ENCODE results near the gene AOPEP. TPM values are rescaled to one million over a fixed set of nuclear protein-coding genes. Genes with fewer than 3 reads are reported as not detected.

Gene AOPEP
- total RNA-seq, 1 experiment from 2014 or later = 36.4 TPM

DNA sequence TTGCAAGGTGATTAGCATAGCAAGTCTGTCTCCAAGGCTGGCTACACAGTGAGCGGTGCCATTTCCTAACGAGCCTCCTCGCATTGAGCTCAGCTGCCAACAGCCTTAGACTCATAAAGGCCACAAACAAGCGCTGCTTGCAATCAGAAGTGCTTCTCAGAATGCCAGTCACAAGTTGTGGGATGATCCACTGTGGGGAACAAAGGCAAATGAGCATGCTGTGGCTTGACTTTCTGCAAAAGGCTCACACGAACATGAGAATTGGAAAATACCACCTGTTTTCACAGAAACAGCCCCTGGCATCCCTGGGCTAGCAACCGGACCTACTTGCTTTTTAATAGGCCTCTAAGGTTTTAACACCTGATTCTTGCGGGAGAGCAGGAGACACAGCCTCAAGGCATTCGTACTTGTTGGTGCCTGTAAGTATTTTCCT is 375.5 kb downstream of the AOPEP start:
- TF ChIP-seq POLR2AphosphoS5 (IDR thresholded peaks at IDR 0.05; ENCODE audit: low read depth, low read length) (no peak), TCF7L2 (IDR thresholded peaks at IDR 0.05; ENCODE audit: low read depth, low read length) (no peak), SIN3A (IDR thresholded peaks at IDR 0.05; ENCODE audit: borderline replicate concordance, insufficient read depth, low read depth, low read length) (no peak)
- TF ChIP-seq, protein P1, sequence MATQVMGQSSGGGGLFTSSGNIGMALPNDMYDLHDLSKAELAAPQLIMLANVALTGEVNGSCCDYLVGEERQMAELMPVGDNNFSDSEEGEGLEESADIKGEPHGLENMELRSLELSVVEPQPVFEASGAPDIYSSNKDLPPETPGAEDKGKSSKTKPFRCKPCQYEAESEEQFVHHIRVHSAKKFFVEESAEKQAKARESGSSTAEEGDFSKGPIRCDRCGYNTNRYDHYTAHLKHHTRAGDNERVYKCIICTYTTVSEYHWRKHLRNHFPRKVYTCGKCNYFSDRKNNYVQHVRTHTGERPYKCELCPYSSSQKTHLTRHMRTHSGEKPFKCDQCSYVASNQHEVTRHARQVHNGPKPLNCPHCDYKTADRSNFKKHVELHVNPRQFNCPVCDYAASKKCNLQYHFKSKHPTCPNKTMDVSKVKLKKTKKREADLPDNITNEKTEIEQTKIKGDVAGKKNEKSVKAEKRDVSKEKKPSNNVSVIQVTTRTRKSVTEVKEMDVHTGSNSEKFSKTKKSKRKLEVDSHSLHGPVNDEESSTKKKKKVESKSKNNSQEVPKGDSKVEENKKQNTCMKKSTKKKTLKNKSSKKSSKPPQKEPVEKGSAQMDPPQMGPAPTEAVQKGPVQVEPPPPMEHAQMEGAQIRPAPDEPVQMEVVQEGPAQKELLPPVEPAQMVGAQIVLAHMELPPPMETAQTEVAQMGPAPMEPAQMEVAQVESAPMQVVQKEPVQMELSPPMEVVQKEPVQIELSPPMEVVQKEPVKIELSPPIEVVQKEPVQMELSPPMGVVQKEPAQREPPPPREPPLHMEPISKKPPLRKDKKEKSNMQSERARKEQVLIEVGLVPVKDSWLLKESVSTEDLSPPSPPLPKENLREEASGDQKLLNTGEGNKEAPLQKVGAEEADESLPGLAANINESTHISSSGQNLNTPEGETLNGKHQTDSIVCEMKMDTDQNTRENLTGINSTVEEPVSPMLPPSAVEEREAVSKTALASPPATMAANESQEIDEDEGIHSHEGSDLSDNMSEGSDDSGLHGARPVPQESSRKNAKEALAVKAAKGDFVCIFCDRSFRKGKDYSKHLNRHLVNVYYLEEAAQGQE (IDR thresholded peaks at IDR 0.05; ENCODE audit: insufficient read depth in 1 of 2, low read depth in 2 of 2, low read length in 1 of 2) = no peak
- TF ChIP-seq, protein P2, sequence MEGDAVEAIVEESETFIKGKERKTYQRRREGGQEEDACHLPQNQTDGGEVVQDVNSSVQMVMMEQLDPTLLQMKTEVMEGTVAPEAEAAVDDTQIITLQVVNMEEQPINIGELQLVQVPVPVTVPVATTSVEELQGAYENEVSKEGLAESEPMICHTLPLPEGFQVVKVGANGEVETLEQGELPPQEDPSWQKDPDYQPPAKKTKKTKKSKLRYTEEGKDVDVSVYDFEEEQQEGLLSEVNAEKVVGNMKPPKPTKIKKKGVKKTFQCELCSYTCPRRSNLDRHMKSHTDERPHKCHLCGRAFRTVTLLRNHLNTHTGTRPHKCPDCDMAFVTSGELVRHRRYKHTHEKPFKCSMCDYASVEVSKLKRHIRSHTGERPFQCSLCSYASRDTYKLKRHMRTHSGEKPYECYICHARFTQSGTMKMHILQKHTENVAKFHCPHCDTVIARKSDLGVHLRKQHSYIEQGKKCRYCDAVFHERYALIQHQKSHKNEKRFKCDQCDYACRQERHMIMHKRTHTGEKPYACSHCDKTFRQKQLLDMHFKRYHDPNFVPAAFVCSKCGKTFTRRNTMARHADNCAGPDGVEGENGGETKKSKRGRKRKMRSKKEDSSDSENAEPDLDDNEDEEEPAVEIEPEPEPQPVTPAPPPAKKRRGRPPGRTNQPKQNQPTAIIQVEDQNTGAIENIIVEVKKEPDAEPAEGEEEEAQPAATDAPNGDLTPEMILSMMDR (IDR thresholded peaks at IDR 0.05) = no peak
- POLR2A ChIA-PET = no interaction called here
- Histone ChIP-seq H3K27me3 (ENCODE audit: control insufficient read depth, insufficient read depth, low read length) (no peaks in the 10 kb centered on the region), H3K27ac (ENCODE audit: low read length) (no peak overlapping the region), H3K36me3 (ENCODE audit: control insufficient read depth, insufficient read depth, low read length) (no peaks in the 10 kb centered on the region), H3K4me3 (ENCODE audit: low read depth in 2 of 2, low read length in 2 of 2) (no peak overlapping the region), H3K4me1 (ENCODE audit: control insufficient read depth, insufficient read depth, low read length) (no peaks in the 10 kb centered on the region), H3K9me3 (ENCODE audit: control insufficient read depth, insufficient read depth, low read depth, low read length) (no peaks in the 10 kb centered on the region)
- in situ Hi-C loops (cut with HindIII; ENCODE audit: low pct_unique_long_range_greater_than_20kb, low sequenced_read_pairs) (no loop called here), intact Hi-C loops (cut with micrococcal nuclease; ENCODE audit: unreplicated experiment) (no loop called here)
- BruUV-seq (replicated peaks) = no TSS peak
- no peak for DNase-seq (ENCODE audit: low read depth, low spot score)
- ATAC-seq = no peak
- CTCF ChIA-PET = no interaction called here

DNA sequence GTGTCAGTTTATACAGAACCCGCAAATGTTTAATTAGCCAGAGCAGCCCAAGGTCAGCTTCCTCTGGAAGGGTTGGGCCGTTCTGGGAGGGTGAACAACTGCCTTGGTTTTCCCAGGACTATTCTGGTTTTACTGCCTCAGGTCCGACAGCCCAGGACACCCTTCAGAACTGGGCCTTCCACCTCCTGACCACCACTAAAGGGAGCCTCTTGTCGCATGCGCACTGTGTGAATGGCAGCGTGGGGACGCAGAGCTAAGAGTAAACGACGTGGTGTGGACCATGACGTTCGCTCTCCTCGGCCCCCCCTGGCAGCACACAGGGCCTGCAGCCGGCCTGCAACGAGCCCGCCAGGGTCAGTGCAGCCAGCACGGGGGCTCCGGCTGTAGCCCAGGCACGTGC is 376.1 kb downstream of the AOPEP start:
- TF ChIP-seq SIN3A (IDR thresholded peaks at IDR 0.05; ENCODE audit: borderline replicate concordance, insufficient read depth, low read depth, low read length) (no peak), TCF7L2 (IDR thresholded peaks at IDR 0.05; ENCODE audit: low read depth, low read length) (no peak), POLR2AphosphoS5 (IDR thresholded peaks at IDR 0.05; ENCODE audit: low read depth, low read length) (no peak)
- TF ChIP-seq, protein P1 (IDR thresholded peaks at IDR 0.05; ENCODE audit: insufficient read depth in 1 of 2, low read depth in 2 of 2, low read length in 1 of 2) = no peak
- TF ChIP-seq, protein P2 (IDR thresholded peaks at IDR 0.05) = no peak
- CTCF ChIA-PET = interaction anchor here (0.9 kb wide), 1 partner anchor 25 kb away, joined by 5 read pairs; no protein-coding TSS in a partner anchor
- Histone ChIP-seq H3K9me3 (ENCODE audit: control insufficient read depth, insufficient read depth, low read depth, low read length) (no peaks in the 10 kb centered on the region), H3K4me1 (ENCODE audit: control insufficient read depth, insufficient read depth, low read length) (no peaks in the 10 kb centered on the region), H3K4me3 (ENCODE audit: low read depth in 2 of 2, low read length in 2 of 2) (no peak overlapping the region), H3K27me3 (ENCODE audit: control insufficient read depth, insufficient read depth, low read length) (no peaks in the 10 kb centered on the region), H3K27ac (ENCODE audit: low read length) (no peak overlapping the region), H3K36me3 (ENCODE audit: control insufficient read depth, insufficient read depth, low read length) (no peaks in the 10 kb centered on the region)
- intact Hi-C loops (cut with micrococcal nuclease; ENCODE audit: unreplicated experiment) = no loop called here
- in situ Hi-C loops (cut with HindIII; ENCODE audit: low pct_unique_long_range_greater_than_20kb, low sequenced_read_pairs) = no loop called here
- DNase-seq (ENCODE audit: low read depth, low spot score) = no peak
- BruUV-seq (replicated peaks) = no TSS peak
- POLR2A ChIA-PET = no interaction called here
- no peak for ATAC-seq

Measured in Panc1 (cell line).